KBM-7 (cell line): ENCODE measurements around the gene MAB21L1.

Source experiments
- DNase-seq: peaks from one replicate; pipeline ENCODE4 v3.0.0-alpha.2; 2015
- in situ Hi-C: fragments of 300-500 bp; cut with MboI; formaldehyde crosslinking; loops from 2 replicates; pipeline ENCODE4 v1.14.3; 2020; ENCODE audit warnings: low sequenced_read_pairs, low pct_unique_long_range_greater_than_20kb, mixed read lengths

The MAB21L1 gene

DNA sequence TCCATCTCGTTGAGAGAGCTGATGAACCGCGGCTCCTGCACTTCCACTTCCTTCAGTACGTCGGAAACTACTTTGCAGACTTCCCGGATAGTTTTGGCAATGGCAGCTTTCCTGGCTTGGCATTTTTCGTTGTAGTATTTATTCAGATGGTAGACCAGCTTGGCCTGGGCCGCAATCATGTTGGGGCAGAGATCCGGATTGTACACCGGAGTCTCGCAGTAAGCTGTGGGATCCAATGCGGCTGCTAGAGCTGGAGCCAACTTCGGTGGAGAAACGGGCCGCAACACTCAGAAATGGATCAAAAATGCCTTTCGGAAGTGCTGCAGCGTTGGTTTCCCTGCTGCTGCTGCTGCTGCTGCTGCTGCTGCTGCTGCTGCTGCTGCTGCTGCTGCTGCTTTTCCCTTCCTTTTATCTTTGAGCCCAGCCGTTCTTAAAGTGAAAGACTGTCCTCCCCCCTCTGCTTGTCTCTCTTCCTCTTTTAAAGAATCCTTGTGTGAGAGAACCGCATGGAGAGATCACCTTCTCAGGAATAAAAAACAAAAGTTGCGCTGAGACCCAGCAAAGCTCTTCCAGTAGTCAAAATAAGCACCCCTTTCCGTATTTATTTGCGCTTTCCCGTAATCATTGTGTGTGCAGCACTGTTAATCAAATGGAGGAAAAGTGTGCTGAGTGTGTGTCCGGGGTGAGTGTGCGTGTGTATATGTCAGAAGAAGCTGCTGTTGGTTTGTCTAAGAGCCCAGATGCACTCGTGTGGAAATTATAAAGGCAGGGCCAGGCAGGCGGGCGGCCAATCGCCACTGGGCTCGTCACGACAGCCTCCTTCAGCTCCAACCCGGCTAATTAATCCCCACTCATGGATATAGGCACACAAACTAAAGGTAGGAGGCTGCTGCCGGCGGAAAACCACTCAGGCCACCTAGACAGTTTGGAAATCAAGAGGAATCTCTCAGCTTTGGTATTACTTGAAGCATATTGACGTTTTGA, at the start of gene MAB21L1:
Gene MAB21L1 (minus strand): TSS at position 730 of the 984 bp plus-strand sequence. CDS start 551 bp downstream, at position 179.
- DNase-seq = peak; percentile 94
- in situ Hi-C loops = no loop called here

DNA sequence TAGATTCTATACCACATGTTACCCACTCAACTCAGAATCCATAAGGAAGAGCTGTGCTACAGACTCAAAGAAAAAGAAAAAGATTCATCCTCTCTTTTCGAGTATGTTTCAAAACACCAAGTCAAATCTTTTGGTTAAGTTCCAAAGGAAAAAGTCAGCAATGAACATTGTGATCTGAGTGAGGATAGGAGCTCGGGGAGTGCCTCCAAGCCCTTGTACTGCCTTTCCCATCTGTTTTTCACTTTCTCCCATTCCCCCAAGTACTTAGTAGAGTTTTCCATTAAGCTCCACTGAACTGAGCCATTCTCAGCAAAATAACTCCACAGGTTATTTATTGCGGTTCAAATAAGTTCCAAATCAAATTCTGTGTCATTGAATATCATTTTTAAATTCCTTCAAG, 47.7 kb upstream of the MAB21L1 start:
- no peak for DNase-seq
- in situ Hi-C loops = no loop called here

DNA sequence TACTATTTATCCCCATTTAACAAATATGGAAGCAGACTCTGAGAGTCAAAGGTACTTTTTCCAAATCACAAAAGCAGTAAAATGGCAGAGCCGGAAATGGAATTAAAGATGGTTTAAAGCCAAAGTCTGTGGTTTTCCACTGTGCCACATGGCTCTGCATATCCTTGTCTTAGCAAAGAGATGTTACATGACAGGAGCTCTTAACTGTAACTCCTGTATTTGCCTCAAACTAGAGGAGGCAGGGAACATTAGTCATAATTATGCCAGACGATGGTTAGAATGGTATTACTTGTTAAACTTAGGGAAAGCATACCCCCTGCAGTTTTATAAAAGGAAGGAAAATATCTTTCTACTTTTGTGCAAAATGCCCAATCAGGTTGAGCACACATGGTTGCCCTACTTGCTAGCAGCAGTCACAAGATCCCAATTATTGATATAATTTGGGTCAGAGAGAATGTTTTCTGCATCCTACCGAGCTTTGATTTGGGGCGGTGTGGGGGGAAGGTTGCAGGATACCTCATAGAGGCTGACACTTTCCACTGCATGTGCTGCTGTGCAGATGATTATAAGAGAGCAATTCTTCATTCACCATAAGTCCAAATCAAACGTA, 42.0 kb upstream of the MAB21L1 start:
- in situ Hi-C loops = no loop called here

DNA sequence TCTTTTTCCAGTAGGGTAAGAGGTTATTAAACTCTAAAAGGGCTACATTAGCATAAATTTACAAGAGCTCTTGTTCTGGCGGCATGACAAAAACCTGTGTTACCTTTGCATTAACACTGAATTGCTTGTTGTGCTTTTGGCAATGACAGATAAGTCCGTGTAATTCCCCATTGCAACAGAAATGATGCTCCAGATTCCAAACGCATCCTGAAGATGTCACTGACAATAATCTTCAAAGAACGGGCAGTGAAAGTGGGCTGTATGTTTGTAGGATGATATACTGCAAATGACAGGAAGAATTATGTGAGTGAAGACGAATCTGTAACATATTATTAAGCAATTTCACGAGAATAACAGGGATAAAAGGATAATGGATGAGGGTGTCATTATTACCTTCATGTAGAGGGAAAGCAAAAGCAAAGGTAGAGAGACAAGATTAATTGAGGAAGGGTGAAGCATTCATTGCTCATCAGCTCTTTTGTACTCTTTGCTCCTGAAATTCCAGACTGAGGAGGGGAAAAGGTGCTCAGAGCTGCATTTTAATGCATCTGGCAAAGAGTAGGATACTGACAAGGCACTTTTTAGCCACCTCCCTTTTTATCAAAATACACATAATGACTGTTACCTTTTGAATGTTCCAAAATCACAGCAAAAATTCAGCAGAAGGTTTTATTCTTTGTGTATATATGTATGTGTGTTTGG, 38.5 kb upstream of the MAB21L1 start:
- DNase-seq = no peak
- in situ Hi-C loops = no loop called here

More for the DNA sequence above, 42.0 kb upstream of the MAB21L1 start:
- DNase-seq = no peak

DNA sequence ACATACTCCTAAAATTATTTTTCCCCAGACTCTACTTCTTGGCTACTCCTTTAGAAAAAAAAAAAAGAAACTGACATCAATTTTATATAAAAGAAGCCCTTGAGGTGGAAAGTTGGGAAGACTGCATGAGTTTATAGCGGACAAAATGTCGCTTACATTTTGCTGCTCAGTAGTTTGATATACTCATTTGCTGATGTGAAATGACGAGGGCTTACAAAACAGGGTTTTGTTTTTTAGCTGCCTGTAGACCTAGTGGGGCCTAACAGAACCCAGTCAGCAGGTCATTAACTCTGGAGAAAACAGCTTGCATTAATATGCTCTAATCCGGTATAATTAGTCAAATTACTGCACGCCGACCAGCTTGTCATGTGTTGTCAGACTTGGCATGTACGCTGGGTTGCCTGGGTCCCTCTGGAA, 37.6 kb upstream of the MAB21L1 start:
- in situ Hi-C loops = no loop called here

DNA sequence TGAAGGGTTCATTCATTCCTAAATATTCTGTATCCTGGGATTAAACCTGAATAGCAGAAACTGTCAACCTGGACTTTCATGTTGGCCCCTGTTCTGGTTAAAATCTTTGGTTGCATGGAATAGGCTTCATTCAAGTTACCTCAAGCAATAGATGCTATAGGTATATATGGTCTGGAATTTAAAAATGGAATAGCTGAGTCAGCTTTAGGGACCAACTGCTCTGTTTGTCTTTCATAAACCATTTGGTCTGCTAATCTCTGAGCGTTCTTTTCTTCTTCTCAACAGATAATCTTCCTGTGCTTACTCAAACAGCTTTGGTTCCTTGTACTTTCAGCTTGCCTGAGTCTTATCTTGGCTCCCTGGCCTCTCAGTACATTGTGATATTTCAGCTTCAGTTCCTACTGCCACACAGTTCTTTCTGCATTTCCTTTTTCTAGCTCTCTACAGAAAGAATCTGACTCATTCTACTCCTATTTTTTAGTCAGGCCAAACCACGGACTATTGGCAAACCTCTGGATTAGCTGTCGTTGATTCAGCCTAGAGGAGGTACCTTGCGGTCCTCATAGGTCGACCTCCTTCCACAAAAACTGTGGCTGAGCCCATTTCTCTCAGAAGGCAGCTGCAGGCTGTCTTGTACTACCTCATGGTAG, 35.9 kb upstream of the MAB21L1 start:
- DNase-seq = peak; percentile 67
- in situ Hi-C loops = no loop called here

More for the DNA sequence above, 37.6 kb upstream of the MAB21L1 start:
- DNase-seq = no peak

DNA sequence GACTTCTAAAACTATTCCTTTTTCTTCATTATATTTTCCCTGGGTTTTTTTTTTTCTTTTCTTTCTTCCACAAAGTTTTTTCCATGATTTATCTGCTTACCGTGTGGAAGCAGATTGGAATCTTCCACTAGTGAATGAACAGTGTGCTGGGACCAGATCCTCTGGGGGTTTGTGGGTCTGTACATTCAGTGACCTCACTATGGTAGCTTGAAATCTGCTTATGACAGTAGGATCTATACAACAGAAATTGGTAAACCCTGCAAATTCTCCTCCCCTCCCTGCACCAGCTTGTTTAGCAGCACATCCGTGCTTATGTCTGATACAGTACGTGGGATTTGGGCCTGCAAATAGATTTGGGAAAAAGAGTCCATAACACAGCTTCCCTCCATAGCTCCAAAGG, 26.0 kb upstream of the MAB21L1 start:
- no peak for DNase-seq
- in situ Hi-C loops = no loop called here

DNA sequence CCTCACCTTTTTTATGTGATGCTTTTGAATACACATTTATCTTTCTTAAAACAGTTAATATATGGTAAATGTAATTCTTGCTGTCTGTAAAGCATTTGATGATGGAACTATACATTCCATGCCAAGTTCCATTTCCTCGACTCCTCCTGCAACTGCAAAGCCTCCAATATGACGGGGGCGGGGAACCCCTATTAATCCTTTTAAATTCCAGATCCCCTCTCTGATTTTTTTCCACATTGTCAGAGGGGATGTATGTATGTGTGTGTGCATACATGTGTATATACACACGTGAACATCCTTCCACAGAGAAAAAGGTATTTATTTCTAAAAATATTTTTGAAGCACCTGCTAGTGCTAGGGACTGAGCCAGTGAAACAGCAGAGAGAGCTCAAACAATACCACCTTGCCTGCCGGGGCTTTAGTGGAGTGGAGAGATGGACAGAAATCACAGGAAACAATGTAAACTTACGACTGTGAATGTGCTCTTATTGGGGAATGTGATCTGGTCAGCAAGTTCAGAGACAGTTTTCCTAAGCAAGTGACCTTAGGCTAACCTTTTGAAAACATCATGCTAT, 25.3 kb upstream of the MAB21L1 start:
- in situ Hi-C loops = no loop called here
- DNase-seq = no peak

DNA sequence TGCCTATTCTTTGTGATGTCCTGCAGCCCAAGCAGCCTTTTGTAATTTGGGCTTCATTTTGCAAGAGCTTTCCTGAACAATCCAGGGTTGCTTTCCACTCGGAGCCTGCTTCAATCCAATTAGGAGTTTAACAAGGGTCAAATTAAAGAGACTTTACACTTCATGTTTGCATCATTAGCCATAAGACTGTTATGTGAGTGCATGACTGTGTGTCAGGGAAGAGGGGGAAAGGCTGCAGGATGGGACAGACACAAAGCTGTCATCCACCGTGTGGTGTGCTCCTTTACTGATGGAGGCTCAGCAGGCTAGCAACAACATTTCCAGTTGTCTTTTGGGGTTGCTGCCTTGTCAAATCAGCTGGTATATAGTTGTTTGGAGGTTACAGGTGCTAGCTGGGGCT, 23.7 kb upstream of the MAB21L1 start:
- in situ Hi-C loops = no loop called here
- DNase-seq = no peak

DNA sequence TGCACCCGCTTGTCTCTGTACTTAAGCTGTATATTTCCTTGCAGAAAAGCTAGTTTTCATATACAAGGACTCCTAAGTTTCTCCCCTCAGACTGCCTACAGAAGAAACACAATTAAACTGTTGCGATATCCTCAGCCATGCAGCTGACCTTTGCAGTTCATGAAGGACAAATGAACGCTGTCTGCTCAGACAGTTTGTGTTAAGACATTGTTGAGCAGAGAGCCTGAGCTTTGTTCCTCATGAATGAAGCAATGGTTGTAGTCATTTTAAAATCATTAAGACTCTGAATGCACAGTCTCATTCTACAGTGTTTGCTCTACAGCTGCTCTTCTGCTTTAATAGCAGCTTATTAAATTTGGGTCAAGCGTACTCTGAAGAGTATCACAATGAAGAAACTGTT, 23.2 kb upstream of the MAB21L1 start:
- no peak for DNase-seq
- in situ Hi-C loops = no loop called here

DNA sequence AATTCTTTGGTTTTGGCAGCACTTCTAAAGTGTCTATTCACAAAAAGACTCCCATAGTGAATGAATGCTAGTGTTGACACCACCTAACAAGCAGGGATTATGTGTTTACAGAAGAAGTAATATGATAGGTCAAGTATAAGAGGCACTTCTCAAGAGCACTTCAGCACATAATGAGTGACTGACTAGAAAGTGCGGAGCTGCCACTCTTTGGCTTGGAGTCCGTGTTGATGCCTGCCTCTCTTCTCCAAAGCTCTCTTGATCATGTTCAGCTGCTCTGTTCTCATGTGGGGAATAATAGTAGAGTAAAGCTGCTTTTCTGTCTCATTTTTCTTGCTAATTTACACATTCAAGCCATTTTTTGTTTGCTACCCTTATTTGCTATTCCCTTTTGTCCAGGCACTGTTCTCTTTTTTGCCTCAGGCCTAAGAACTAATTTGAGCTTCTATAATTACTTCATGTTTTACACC, 22.7 kb upstream of the MAB21L1 start:
- no peak for DNase-seq
- in situ Hi-C loops = no loop called here

DNA sequence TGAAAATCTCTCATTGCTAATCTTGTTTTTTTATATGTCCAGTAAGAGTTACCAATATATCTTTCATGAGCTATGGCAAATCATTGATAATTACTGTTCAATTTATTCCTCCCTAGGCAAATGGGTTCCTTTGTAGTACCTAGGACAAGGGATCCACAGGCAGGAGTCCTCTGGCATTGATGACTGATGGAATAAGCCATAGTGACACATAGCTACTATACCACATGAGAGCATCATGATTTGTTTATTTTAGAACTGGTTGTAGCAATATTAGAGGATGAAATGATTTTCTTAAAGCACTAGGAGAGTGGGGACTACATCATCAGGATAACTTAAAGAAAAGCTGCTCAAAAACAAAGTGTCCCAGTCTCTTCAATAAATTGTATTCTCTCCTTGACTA, 21.7 kb upstream of the MAB21L1 start:
- in situ Hi-C loops = no loop called here
- no peak for DNase-seq

DNA sequence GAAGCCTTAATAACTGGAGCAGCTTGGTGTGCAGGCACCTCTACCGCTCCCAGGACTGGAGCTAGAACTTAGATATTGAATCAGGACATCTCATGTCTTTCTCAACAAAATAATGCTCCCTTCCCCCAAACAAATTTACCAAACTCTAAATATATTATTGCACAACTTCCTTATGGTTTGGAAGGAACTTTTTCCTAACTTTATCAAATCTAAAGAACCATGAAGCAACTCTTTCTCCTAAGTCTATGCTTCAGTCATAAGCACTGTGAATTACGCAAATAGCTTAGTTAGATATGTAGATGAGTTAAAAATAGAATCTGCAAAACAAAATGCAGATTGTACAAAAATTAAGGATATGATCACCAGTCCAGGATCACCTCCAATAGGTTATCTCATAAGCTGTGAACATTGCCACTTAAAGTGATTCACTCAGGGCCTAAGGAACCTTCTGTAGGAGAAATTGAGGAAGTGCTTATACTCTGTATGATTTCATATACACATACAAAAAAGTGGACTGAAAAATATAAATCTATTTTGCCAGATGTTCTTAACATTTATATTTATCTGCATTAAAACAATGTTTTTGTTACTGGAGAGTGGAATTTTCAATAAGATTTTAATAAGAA, 20.4 kb upstream of the MAB21L1 start:
- DNase-seq = peak; percentile 53
- in situ Hi-C loops = no loop called here

DNA sequence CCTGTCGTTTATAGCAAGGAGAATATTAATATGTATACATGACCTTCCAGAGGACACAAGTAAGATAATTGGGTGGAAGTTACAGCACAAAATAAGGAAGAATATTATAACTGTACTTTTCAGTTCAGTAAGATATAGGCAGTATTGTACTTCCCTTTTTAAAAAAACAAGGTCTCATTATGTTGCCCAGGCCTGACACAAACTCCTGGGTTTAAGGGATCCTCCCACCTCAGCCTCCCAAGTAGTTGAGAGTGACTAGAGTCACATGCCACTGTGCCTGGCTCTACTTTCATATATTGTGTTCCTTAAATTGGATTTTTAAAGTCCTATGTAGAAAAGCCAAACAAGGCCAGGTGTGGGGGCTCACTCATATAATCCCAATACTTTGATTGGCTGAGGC, 19.5 kb upstream of the MAB21L1 start:
- peak; percentile 54 for DNase-seq

DNA sequence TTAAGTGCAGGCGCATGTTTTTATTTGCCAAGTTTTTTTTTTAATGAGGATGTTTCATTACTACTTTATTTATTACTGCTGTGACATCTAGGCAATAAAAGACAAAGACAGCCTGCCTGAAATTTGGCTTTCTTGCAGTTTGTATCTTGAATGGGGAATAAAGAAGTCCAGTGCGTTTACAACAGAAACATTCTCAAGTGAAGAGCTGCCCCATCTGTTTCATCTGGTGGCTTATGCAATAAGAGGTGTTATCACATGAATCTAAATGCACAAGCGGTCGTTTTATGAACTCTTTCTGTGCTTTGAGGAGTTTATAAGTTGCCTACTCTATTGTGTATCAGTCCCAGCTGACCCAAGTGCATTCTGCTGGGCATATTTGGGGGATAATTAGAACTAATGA, 12.6 kb upstream of the MAB21L1 start:
- in situ Hi-C loops = no loop called here
- no peak for DNase-seq

More for the DNA sequence above, 19.5 kb upstream of the MAB21L1 start:
- in situ Hi-C loops = no loop called here

DNA sequence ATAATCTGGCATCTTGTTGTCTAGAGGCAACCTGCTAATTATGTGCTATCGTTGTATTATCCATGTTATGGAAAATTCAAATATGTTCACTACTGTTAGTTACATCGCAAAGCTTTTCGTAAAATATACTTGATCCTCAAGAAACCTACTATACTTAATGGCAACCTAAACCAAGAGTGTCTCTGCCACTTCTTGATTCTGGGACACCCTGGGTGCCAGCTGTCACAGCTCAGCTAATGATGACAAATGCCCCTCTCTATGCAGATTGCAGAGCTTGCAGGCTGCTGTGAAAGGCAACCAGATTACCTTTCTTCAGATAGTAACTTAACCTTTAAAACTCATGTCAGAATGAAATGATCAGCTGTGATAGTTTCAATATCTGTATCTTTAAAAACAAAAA, 8.9 kb upstream of the MAB21L1 start:
- DNase-seq = no peak
- in situ Hi-C loops = no loop called here

DNA sequence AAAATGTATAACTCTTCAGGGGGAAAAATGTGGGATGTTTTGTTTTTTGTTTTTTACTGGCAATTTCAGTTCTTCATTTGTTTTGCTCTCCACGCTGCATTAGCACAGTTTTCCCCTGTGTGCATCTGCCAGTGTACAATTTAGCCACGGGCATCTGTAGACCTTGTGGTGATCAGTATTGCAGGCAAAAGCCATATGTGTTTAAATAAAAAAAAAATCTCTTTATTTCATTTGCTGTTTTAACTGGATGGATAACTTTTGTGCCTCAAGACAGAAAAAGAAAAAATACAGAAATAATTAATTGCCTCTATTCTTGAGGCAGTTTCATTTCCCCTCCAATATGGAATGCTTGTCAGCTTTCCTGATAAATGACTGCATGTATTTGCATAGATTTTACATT, 7.9 kb upstream of the MAB21L1 start:
- in situ Hi-C loops = no loop called here
- no peak for DNase-seq

DNA sequence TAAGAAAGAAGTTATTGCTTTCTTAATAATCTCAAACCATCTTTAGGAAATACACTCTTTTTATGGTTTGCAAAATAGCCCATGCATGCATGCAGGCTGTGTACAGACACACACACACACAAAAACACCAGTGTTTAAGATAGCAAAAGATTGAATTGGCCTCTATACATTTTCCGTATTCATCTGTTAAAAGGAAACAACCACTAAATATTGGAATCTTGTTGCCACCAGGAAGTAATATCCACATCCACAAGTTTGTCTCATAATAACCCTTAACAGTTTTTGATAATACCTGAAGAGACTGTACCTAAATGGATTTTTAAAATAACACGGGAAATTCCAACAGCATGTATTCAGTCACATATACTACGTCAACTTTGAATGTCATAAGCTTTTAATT, 7.3 kb upstream of the MAB21L1 start:
- DNase-seq = no peak
- in situ Hi-C loops = no loop called here

DNA sequence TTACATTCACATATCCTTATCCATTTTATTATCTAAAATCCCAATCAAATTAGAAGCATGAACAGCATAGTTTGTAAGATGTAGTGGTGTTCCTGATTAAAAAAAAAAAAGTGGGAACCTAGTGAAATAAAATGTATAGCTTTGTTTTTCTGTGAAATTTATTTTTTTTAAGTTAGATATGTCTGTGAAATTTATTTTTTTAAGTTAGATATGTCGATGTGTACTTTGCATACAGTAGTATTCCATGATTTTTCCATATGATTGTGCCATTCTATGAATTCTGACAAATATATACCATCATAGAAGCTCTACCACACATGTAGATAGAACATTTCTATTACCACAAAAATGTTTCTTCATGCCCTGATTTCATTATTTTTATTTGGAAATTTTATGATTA, 6.0 kb upstream of the MAB21L1 start:
- in situ Hi-C loops = no loop called here
- DNase-seq = no peak
